Bronchial epithelial cell (primary cell): ENCODE data around the gene EHBP1. TPM values are rescaled to one million over a fixed set of nuclear protein-coding genes. Genes with fewer than 3 reads are reported as not detected.
A peak's percentile ranks its signal among the peaks of the same experiment; 100 is the strongest.

Experiments
- DNase-seq: peaks from one replicate; pipeline ENCODE4 v3.0.0-alpha.2; 2010; ENCODE audit warnings: low read depth
- FAIRE-seq: peaks from 2 replicates; lab custom pipeline; 2011; peaks lifted over from hg19 to GRCh38; lab: Jason Lieb, UNC
- H3K27me3 ChIP-seq: 2 replicates; pipeline ENCODE4 v1.5.1; 2011; ENCODE audit warnings: low read length; ENCODE audit not compliant: control insufficient read depth, insufficient read depth
- H3K36me3 ChIP-seq: 2 replicates; pipeline ENCODE4 v1.5.1; 2011; ENCODE audit warnings: low read length; ENCODE audit not compliant: control insufficient read depth, insufficient read depth
- H3K4me3 ChIP-seq: 2 replicates; pipeline ENCODE4 v1.5.1; 2011; ENCODE audit warnings: mild to moderate bottlenecking, low read depth, low read length, control low read depth
- CTCF ChIP-seq: IDR thresholded peaks from 2 replicates; pipeline ENCODE4 v1.5.1; 2011; ENCODE audit warnings: mild to moderate bottlenecking, moderate library complexity, low read length, control low read depth, inconsistent platforms; ENCODE audit not compliant: insufficient read depth, severe bottlenecking
- total RNA-seq: library from RNA; depleted of rRNA; stranded (reverse); fragments of >200 nt; gene quantifications from 2 replicates; pipeline ENCODE4 v1.2.1, GENCODE V29; 2014

Gene EHBP1
- total RNA-seq, 1 donor from 2014 or later, result 132 TPM

- TF ChIP-seq CTCF, result no peak
- no peaks in the 10 kb centered on the region for H3K27me3 ChIP-seq
- DNase-seq (no peak), FAIRE-seq (no peak)
- no peaks in the 10 kb centered on the region for H3K36me3 ChIP-seq
- no peak overlapping the region for H3K4me3 ChIP-seq
These were observed 87.7 kb downstream of the EHBP1 start for GRCh38 chr2:62793213-62793612.

- H3K27me3 ChIP-seq, result no peaks in the 10 kb centered on the region
- peaks cover under 1% of the 10 kb centered on the region for H3K36me3 ChIP-seq
- TF ChIP-seq CTCF, result no peak
- H3K4me3 ChIP-seq, result no peak overlapping the region
- peak; percentile 90 for DNase-seq
- FAIRE-seq, result no peak
These were observed 89.3 kb downstream of the EHBP1 start for GRCh38 chr2:62794791-62795190.

GRCh38 chr2:62795341-62795740 is 89.8 kb downstream of the EHBP1 start:
- no peak for DNase-seq
- no peak for TF ChIP-seq CTCF
- H3K4me3 ChIP-seq, result no peak overlapping the region
- FAIRE-seq, result no peak
- H3K36me3 ChIP-seq, result peaks cover 1% of the 10 kb centered on the region
- H3K27me3 ChIP-seq, result no peaks in the 10 kb centered on the region

- no peak for TF ChIP-seq CTCF
- FAIRE-seq (no peak), DNase-seq (no peak)
- Histone ChIP-seq H3K4me3 (no peak overlapping the region), H3K36me3 (peaks cover 1% of the 10 kb centered on the region), H3K27me3 (no peaks in the 10 kb centered on the region)
These were observed 91.6 kb downstream of the EHBP1 start for GRCh38 chr2:62797107-62797506.

- TF ChIP-seq CTCF, result no peak
- FAIRE-seq, result no peak
- no peak for DNase-seq
These were observed 95.1 kb downstream of the EHBP1 start for GRCh38 chr2:62800618-62801017.

GRCh38 chr2:62801110-62801509 is 95.6 kb downstream of the EHBP1 start:
- DNase-seq (no peak), FAIRE-seq (no peak)
- Histone ChIP-seq H3K27me3 (no peaks in the 10 kb centered on the region), H3K4me3 (no peak overlapping the region), H3K36me3 (peaks cover 1% of the 10 kb centered on the region)
- TF ChIP-seq CTCF, result no peak

More at GRCh38 chr2:62800618-62801017, 95.1 kb downstream of the EHBP1 start:
- H3K4me3 ChIP-seq, result no peak overlapping the region
- H3K27me3 ChIP-seq, result no peaks in the 10 kb centered on the region
- peaks cover 1% of the 10 kb centered on the region for H3K36me3 ChIP-seq
